Activated T-helper 1 cell treated with Interleukin-2 at 50 U/mL for 16 hours (primary cell): ENCODE data around the gene HMCES.
"Not testable (repeated sequence)": the region's sequence is repeated elsewhere in the genome, so short reads cannot be mapped to it uniquely, and the experiment has no call there.

Experiments used
- DNase-seq: peaks from one replicate; pipeline ENCODE4 v3.0.0-alpha.2; 2020; ENCODE audit warnings: low read depth

Gene HMCES

DNA sequence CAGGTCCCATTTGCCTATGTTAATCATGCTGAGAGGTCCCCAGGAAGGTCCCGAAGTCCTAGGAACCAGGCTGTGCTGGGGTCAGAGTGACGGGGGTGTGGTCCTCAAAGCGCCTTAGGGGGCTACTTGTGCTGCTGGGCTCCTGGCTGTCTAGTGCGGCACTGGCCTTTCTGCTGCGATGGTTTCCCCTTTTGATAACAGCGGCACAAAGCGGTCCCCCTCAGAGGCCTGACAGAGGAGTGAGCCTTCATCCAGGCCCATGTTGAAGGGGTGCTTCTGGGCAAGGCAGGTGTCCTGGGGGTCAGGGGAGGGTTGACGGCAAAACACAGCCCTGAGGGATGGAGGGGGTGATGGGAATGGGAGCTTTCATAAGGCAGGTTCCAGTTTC lies 68.8 kb downstream of the HMCES start:
- no peak for DNase-seq

DNA sequence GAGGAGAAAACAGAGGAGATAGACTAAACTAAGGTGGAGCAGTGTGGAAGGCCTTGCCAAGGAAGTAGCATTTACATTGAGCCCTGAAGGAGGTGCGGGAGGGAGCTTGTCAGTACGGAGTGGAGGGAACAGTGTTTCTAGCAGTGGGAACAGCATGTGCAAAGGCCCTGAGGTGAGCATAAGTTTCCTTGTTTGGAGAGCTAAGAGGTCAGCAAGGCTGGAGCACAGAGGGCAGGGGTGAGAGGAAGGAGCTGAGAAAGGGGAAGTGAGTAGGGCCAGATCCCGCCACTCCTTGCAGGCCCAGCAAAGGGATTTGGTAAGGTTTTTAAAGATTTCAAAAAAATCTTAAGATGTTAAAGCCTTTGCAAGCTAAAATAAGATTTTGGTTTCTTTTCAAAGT lies 70.1 kb downstream of the HMCES start:
- DNase-seq: no peak

DNA sequence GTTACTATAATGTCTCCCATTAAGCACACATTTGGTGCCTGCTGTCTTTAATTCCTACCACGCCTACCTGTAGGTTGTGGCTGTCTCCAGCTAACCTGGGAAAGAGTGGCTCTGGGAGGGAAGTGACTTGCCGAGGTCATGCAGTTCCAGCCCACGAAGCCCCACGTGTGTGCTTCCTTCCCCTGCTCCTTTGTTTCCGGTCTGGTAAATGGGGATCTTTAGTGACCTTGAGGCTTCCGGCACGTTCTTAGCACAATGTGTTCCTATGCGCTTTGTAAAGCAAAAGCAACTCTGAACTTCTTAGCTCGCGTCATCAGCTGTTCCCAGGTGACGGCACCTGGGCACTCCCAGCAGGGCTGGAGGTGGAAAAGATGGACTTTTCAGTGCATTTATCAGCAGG lies 70.5 kb downstream of the HMCES start:
- not testable (repeated sequence) for DNase-seq

DNA sequence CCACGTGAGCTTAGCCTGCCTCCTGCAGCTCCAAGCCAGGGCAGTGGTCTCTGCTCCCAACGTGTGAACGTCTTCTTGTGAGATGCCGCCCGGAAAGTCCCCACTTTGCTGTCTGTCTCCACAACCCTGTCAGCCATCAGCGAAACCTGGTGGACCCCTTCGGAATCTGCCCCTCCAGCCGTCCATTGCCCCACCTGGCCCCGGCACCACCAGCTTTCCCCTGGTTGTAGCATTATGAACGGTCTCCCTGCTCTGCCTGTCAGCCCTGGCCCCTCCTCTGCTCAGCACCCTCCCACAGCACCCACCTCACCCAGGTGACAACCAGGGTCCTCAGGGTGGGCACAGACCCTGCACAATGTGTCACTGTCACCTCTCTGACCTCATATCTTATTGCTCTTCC lies 71.1 kb downstream of the HMCES start:
- DNase-seq: no peak

DNA sequence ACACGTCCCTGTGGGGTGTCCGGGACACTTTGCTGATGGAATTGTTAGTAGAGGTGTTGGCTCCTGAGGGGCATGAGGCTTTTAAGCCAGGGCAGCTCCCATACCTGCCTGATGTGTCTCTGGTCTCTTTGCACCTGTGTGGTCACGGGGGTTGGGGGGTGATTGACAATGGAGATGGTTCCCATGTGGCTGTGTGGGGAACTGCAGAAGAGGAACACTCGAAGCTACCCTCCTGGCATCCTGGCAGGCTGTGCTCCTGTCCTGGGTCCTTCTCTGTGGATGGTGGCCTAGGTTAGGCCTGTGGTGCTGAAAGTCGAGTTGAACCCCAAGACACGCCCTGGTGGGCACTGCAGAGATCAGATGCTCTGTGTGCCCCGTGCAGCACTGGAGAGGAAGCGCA lies 73.4 kb downstream of the HMCES start:
- DNase-seq: no peak

DNA sequence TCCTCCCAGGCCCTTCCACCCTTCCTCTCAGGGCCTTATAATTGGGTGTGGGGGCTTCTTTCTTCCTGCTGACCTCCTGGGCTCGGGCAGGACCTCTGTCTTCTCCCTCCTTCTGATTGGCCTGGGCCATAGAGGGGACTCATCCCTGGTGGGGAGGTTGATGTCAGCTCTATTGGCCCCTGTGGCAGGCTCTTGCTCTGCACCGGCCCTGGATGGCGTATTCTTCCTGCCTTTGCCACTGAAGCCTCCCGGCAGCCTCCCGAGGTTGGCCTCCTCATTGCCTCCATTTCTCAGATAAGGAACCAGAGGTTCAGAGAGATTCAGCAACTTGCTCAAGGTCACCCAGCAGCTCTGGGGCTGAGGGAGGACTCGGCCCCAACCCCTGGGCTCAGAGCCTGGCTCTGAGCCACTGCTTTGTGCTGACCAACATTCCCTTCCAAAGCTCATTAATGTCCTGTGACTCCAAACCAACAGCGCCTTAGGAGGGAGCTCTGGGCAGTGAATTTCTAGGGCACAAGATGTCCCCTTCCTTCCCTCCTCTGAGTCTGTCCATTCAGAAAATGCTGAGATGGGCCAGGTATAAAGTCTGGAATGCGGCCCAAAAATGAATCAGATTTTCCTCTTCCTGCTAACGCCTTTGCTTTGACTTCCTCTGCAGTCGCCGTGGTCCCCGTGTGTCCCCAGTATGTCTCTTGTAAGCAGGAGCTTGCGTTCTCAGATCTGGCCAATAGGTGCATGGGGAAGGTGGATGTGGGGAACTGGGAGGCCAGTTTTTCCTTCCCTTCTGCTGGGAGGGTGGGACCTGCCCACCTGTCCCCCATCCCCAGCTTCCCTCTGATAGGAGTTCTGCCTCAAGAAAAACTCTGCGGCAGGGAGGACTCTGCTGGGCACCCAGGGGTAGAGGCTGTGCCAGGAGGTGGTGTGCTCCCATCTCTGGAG lies 74.2 kb downstream of the HMCES start:
- DNase-seq: no peak

DNA sequence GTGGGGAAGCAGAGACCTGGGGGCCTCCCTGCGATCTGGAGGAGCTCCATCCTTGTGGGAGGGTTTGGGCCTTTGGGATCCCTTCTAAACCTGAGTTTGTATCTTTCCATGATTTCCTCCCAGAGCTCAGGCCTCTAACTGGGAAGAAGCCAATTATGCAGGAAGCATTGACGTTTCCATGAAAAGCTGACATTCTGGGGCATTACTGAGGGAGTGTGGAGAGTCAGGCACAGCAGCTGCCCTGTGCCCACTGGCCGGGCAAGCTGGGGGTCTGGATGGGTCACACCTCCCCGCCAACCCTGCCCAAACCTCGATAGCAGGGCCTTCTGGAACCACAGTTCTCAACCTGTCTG lies 74.9 kb downstream of the HMCES start:
- no peak for DNase-seq
